Heart right ventricle (tissue), 16 donors: Measurements from ENCODE around the gene SPTB. TPM values are rescaled to one million over a fixed set of nuclear protein-coding genes. Genes with fewer than 3 reads are reported as not detected.

Experiments
- ATAC-seq, 8 donors: fragments of 200-7000 bp; cut with Tn5 transposase; one replicate each; pipeline ENCODE4 v1.9.1; 2020; ENCODE audit warnings: mild to moderate bottlenecking in 8 of 8, moderate library complexity in 8 of 8, moderate number of reproducible peaks in 1 of 8
- DNase-seq, 2 donors: peaks; one replicate each; pipeline ENCODE4 v3.0.0-alpha.2; 2020
- H3K27ac ChIP-seq, 10 donors: fragments of 200-600 bp; sonication (generic) in 2 of 10; one replicate each; pipeline versions ENCODE4 v1.5.0 to v1.8.0; 2020 to 2022; ENCODE audit warnings: mild to moderate bottlenecking in 3 of 10
- H3K27me3 ChIP-seq, 7 donors: fragments of 200-600 bp; one replicate each; pipeline ENCODE4 v1.8.0; 2021 to 2022; ENCODE audit warnings: mild to moderate bottlenecking in 2 of 7
- H3K36me3 ChIP-seq, 9 donors: fragments of 200-600 bp; sonication (generic) in 1 of 9; one replicate each; pipeline versions ENCODE4 v1.5.0 to v1.8.0; 2020 to 2022; ENCODE audit warnings: mild to moderate bottlenecking in 2 of 9
- H3K4me1 ChIP-seq, 9 donors: fragments of 200-600 bp; sonication (generic) in 1 of 9; one replicate each; pipeline versions ENCODE4 v1.5.0 to v1.8.0; 2020 to 2022; ENCODE audit warnings: mild to moderate bottlenecking in 4 of 9
- H3K4me3 ChIP-seq, 10 donors: fragments of 200-600 bp; sonication (generic) in 2 of 10; one replicate each; pipeline versions ENCODE4 v1.5.0 to v1.8.0; 2020 to 2022; ENCODE audit warnings: mild to moderate bottlenecking in 7 of 10, moderate library complexity in 2 of 10
- H3K9me3 ChIP-seq, 11 donors: fragments of 200-600 bp in 10 of 11; sonication (generic) in 2 of 11; one replicate each; pipeline versions ENCODE4 v1.5.0 to v1.8.0; 2013 to 2022; ENCODE audit warnings: mild to moderate bottlenecking in 2 of 11, control low read depth in 1 of 11, moderate library complexity in 1 of 11
- WGBS, 2 donors: extraction: QIAGEN DNeasy Blood & Tissue Kit; methylation state at CpG; one replicate each; pipeline ENCODE4 v1.1.7; 2013; ENCODE audit warnings: inconsistent platforms in 1 of 2; 5-methylcytosine and 5-hydroxymethylcytosine counted together
- intact Hi-C, 10 donors: fragments of 100-400 bp; cut with DNase I; formaldehyde crosslinking; loops; one replicate each; pipeline versions ENCODE4 v1.11.1 to v1.14.2; 2022
- polyA plus RNA-seq, 2 donors: library from polyadenylated mRNA; stranded (reverse); fragments of 200-250 nt; gene quantifications; one replicate each; pipeline ENCODE4 v1.2.3, GENCODE V29; 2013
- total RNA-seq, 10 donors: library from RNA; stranded (reverse); fragmentation: NEBNext Ultra II Directional in 3 of 10; extraction: Animal tissue kit (Norgen Biotek cat#: 25700) in 3 of 10; gene quantifications; one replicate each; pipeline versions ENCODE4 v1.2.1 to v1.2.4, GENCODE V29; 2021 to 2023
- TF ChIP-seq, protein P1 (sequence below), 9 donors: fragments of 200-600 bp; sonication (generic) in 2 of 9; IDR thresholded peaks; one replicate each; pipeline versions ENCODE4 v1.5.0 to v1.8.0; 2021 to 2022; ENCODE audit warnings: antibody characterized with exemption in 9 of 9, mild to moderate bottlenecking in 5 of 9, moderate library complexity in 1 of 9
- donor health status: Arrhythmogenic right ventricular cardiomyopathy.
- donor health status: ischemic (EF 13 %, LVEDD 7.1; RV severe dilation, severe dysfunction).
- donor health status: healthy with polysubstance abuse.
- donor health status: DM: no; HTN: yes; CAD: no.
- donor health status: DM: no; HTN: no; CAD: no.
- donor health status: ischemic (EF 25% LVEDD 6.9; RV normal size, moderate dysfunction).
- donor health status: ischemic (EF 25% LVEDD 5.7; RV mildly dilated, moderate dysfunction).
- donor health status: healthy.
- donor health status: DM: yes; HTN: yes; CAD: no.
- donor health status: Ischemic cardiomyopathy.
- donor health status: ischemic (EF 35%, LVEDD 5.7; RV mildly dilated, moderate dysfunction).
- donor health status: nonischemic (EF 11% LVEDD 7.7; RV severe dilation, severe dysfunction).
- donor health status: DM: yes; HTN: yes; CAD: no.
- donor health status: PGD.
- donor health status: ischemic (EF 29% LVEDD 5.4; RV normal size, mild dysfunction).
- donor health status: nonischemic (EF 23%, LVEDD 6.1; RV moderate dilation, normal function).

Gene SPTB
- total and polyA plus RNA-seq, 12 donors = 24.0 to 114 (median 92.1) TPM

DNA sequence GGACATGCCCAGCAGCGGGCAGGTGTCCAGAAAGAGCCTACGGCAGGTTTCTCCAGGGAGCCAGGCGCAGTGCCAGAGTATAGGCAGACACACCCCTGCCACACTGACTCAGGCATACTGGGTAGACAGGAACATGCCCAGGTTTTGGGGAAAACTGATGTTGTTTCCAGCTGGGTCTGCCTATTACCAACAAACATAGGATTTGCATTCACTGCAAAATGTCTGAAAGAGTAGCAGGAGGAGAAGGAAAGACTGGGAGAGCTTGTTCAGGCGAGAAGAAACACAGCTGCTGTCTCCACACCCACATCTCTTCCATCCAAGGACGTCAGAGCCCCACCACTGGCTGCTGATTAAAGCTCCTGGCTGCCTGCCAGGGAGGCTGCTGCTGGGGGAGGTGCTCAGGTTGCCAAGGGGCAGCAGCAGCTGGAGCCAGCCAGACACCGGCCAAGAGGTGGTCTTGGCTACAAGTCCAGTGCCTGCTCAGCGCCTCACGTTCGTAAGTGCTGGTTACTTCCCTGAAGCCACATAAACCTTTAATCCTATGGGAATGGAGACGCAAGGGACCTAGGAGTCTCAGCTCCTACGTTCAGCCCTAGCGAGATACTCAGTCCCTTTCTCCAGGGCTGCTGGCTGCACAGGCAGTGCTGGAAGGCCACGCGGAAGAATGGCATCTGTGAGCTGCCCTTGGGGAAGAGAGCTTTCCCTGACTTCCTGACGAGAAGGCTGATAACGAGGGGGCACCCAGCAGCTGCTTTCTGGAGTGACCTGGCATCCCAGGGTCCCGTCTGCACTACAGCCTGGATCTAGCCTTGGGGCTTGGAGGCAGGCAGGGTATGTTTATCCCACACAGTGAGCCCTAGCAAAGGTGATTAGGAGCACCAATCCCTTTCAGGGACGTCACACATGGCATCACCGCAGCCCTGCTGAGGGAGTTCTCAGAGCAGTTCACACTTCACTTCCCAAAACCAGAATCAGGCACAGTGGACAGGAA is 117.4 kb downstream of the SPTB start:
- Histone ChIP-seq H3K4me1 (peaks cover 43 to 77% (median 69%) of the 10 kb centered on the region in 9 donors), H3K9me3 (no peaks in the 10 kb centered on the region), H3K27ac (peak overlapping the region; percentile 40 to 85 (median 74)), H3K4me3 (no peak overlapping the region), H3K36me3 (peaks cover 0 to 17% (median 0%) of the 10 kb centered on the region in 9 donors), H3K27me3 (no peaks in the 10 kb centered on the region)
- intact Hi-C loops = loop anchor here in 3 of 10 donors (5.0 kb wide), 3 partner anchors 35 to 90 kb away; no protein-coding TSS in a partner anchor
- DNase-seq (peak; percentile 85 to 87), ATAC-seq (peak; percentile 25 to 82 (median 69))
- TF ChIP-seq, protein P1, sequence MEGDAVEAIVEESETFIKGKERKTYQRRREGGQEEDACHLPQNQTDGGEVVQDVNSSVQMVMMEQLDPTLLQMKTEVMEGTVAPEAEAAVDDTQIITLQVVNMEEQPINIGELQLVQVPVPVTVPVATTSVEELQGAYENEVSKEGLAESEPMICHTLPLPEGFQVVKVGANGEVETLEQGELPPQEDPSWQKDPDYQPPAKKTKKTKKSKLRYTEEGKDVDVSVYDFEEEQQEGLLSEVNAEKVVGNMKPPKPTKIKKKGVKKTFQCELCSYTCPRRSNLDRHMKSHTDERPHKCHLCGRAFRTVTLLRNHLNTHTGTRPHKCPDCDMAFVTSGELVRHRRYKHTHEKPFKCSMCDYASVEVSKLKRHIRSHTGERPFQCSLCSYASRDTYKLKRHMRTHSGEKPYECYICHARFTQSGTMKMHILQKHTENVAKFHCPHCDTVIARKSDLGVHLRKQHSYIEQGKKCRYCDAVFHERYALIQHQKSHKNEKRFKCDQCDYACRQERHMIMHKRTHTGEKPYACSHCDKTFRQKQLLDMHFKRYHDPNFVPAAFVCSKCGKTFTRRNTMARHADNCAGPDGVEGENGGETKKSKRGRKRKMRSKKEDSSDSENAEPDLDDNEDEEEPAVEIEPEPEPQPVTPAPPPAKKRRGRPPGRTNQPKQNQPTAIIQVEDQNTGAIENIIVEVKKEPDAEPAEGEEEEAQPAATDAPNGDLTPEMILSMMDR (IDR thresholded peaks at IDR 0.05) = no peak
- 12 to 13% methylated on average over 19 of the region's 19 CpGs for whole genome bisulfite sequencing, 2 donors

DNA sequence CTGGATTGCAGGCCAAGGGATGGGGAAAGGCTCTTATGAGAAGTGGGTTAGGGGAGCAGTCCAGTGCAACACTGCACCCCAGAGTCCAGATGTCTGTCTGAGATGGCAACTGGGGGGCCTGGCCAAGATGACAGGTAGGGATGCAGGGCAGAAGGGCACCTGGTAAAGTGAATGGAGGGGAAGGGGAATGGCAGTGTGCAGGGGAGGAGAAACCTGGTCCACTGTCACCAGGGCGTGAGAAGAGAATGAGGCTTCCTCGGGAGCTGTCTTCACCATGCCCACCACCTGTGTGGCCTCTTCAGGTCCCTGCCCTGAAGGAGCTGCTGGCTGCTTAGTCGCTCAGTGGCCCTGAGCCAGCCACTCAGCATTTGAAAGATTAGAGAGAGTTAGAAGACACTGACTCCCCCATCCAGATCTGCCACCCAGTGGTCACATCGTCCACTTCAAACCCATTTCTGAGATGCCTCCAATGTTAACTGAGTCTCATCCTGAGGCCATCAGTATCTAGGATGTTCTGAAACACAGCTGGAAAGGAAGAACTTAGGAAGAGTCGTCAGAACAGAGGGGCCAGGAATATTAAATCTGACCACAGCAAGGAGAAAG is 118.2 kb downstream of the SPTB start:
- DNase-seq (no peak), ATAC-seq (no peak)
- WGBS, 2 donors = 22 to 36% methylated on average over 5 of the region's 5 CpGs
- Histone ChIP-seq H3K27ac (peak overlapping the region; percentile 40 to 85 (median 74)), H3K27me3 (no peaks in the 10 kb centered on the region), H3K4me1 (peaks cover 45 to 85% (median 73%) of the 10 kb centered on the region in 9 donors), H3K36me3 (peaks cover 0 to 10% (median 0%) of the 10 kb centered on the region in 9 donors), H3K9me3 (no peaks in the 10 kb centered on the region), H3K4me3 (no peak overlapping the region)
- TF ChIP-seq, protein P1 (IDR thresholded peaks at IDR 0.05) = peak in 1 of 9 donors; percentile 18
- intact Hi-C loops = loop anchor here in 3 of 10 donors (5.0 kb wide), 3 partner anchors 34 to 89 kb away; no protein-coding TSS in a partner anchor

DNA sequence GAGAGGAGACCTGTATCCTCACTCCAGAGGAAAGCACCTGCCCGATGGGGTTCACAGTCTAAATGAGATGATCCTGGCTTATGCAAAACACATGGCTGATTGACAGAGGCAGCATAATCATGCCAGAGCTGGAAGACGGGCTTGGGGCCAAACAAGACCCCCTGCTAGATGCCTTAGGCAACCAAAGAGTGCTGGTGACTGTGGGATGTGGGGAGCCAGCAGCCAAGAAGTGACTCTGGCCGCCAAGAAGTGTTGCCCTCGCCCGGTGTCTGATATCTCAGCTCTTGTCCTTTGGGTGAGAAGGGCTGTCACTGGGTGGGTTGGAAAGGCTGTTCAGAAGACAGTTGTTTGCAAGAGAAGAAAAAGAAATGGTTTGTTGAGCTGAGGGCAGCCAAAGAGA is 118.8 kb downstream of the SPTB start:
- DNase-seq (no peak), ATAC-seq (no peak)
- no peaks in the 10 kb centered on the region for H3K27me3 ChIP-seq
- 49 to 55% methylated on average over 5 of the region's 5 CpGs for WGBS, 2 donors
- intact Hi-C loops = loop anchor here in 3 of 10 donors (5.0 kb wide), 3 partner anchors 34 to 89 kb away; no protein-coding TSS in a partner anchor
- H3K36me3 ChIP-seq = peaks cover 0 to 4% (median 0%) of the 10 kb centered on the region in 9 donors
- H3K9me3 ChIP-seq = no peaks in the 10 kb centered on the region
- TF ChIP-seq, protein P1 (IDR thresholded peaks at IDR 0.05) = no peak
- H3K4me1 ChIP-seq = peaks cover 45 to 91% (median 73%) of the 10 kb centered on the region in 9 donors
- peak overlapping the region in 5 of 10 donors; percentile 75 to 85 (median 79) for H3K27ac ChIP-seq
- no peak overlapping the region for H3K4me3 ChIP-seq
